SK-N-MC (cell line): ENCODE results near the gene MYO1G.

Experiments
- EZH2 ChIP-seq: fragments of 200-600 bp; sonication (generic); IDR thresholded peaks from one replicate; pipeline ENCODE4 v1.6.1; 2017; ENCODE audit warnings: antibody characterized with exemption
- POLR2AphosphoS5 ChIP-seq: IDR thresholded peaks from 2 replicates; pipeline ENCODE4 v1.6.1; 2012; ENCODE audit warnings: mild to moderate bottlenecking, low read depth, low read length, borderline replicate concordance

DNA sequence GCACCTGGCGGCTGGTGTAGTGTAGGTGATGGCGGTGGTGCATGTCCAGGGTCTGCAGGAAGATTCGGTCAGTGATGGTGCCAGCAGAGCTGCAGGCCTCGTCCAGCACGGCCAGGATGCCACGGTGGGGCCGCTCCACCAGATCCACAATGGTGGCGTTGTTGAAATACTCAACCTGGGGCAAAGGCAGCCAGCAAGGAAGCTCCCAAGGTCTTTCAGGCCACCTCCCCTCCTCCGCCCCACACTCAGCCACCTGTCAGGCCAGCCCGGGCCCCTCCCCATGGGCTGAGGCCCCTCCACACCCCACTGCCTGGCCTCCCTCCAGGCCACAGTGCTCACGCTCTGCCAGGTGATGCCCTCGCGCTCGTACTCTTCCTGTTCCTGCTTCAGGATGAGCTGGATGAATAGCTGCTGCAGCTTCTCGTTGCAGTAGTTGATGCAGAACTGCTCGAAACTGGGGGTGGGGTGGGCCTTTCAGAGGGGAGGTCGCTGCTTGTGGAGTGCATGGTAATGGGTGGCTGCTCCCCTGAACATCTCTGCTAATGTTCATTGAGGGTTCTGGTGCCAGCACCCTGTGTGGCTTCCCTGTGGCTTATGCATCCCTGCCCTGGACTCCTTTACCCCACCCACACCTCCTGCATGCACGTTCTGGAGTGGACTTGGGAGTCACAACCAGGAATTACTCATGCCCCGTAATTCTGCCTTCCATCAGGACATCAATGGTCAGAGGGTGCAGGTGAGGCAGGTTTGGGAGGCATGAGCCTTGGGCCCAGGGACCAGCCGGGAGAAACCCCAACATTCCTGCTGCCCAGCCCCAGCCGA lies 8.9 kb downstream of the MYO1G start:
- no peak for TF ChIP-seq POLR2AphosphoS5
- no peak for TF ChIP-seq EZH2
